ENCODE results near the gene DLK1.

DNA sequence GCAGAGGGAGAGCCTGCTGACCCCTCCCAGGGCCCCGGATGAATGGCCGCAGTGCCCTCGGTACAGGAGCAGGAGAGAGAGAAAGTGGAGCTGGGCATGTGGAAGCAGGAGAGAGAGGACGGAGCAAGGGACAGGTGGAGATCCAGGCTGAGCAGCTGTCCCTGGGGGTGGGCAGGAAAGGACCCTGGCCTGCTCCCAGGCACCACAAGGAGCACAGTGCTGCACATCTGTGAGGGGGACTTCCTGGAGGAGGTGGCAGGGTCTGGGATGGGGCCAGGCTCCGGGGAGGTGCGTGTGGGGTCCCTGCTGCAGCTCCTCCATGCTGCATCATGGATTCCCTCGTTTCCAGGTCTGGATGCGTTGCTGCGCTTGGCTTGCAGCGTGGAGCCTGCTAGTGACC is 13.0 kb upstream of the DLK1 start:
- no peak for TF ChIP-seq EZH2 (IDR thresholded peaks at IDR 0.05; ENCODE audit: insufficient read depth, poor library complexity, severe bottlenecking)
- TF ChIP-seq EZH2phosphoT487 (IDR thresholded peaks at IDR 0.05; ENCODE audit: insufficient read depth, low read depth): no peak

Measured in GM23248 (cell line).